Rectal smooth muscle tissue (tissue), 1 donor: ENCODE measurements around the gene FAM236B.
"Not testable (repeated sequence)": the region's sequence is repeated elsewhere in the genome, so short reads cannot be mapped to it uniquely, and the experiment has no call there.

ENCODE experiments used
- H3K27ac ChIP-seq: one replicate; pipeline ENCODE4 v1.7.0; 2013; ENCODE audit warnings: low read depth, low read length, inconsistent platforms
- H3K27me3 ChIP-seq: one replicate; pipeline ENCODE4 v1.7.0; 2013; ENCODE audit warnings: low read length; ENCODE audit not compliant: control insufficient read depth, insufficient read depth
- H3K36me3 ChIP-seq: one replicate; pipeline ENCODE4 v1.7.0; 2013; ENCODE audit warnings: low read length; ENCODE audit not compliant: control insufficient read depth, insufficient read depth
- H3K4me1 ChIP-seq: one replicate; pipeline ENCODE4 v1.7.0; 2013; ENCODE audit warnings: low read length; ENCODE audit not compliant: control insufficient read depth, insufficient read depth
- H3K4me3 ChIP-seq: one replicate; pipeline ENCODE4 v1.7.0; 2013; ENCODE audit warnings: low read length
- H3K9ac ChIP-seq: one replicate; pipeline ENCODE4 v1.7.0; 2013; ENCODE audit warnings: low read length

The FAM236B gene

DNA sequence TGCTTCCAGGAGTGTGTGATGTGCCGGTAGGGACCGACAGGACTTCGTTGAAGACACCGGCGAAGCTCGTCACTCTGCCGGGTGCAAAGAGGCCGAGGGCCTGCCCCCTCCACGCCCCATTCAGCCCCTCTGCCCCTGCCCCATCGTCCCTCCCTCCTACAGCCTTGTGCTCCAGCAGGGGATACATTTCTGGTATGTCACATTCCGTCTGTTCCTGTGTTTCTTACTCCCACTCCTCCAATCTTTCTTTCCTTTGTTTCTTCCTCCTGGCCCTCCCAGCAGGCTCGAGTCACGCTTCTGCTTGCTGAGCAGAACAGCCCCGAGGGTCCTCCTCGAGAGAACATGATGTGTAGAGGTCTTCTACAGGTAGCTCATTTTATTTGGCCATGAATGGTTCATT, at the start of gene FAM236B:
TSS of gene FAM236B (minus strand) at position 101 of the 400 bp plus-strand sequence. CDS start at position 1, 100 bp downstream.
- H3K9ac ChIP-seq, H3K4me1 ChIP-seq, H3K36me3 ChIP-seq, H3K27me3 ChIP-seq, H3K27ac ChIP-seq, H3K4me3 ChIP-seq: not testable (repeated sequence)

DNA sequence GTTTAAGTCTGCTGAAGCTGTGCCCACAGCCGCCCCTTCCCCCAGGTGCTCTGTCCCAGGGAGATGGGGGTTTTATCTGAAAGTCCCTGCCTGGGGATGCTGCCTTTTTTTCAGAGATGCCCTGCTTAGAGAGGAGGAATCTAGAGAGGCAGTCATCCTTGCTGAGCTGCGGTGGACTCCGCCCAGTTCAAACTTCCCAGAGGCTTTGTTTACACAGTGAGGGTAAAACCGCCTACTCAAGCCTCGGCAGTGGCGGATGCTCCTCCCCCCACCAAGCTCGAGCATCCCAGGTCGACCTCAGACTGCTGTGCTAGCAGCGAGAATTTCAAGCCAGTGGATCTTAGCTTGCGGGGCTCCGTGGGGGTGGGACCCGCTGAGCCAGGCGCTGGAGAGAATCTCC, 48.2 kb upstream of the FAM236B start:
- H3K4me3 ChIP-seq, H3K27ac ChIP-seq, H3K4me1 ChIP-seq, H3K9ac ChIP-seq, H3K36me3 ChIP-seq, H3K27me3 ChIP-seq: not testable (repeated sequence)

DNA sequence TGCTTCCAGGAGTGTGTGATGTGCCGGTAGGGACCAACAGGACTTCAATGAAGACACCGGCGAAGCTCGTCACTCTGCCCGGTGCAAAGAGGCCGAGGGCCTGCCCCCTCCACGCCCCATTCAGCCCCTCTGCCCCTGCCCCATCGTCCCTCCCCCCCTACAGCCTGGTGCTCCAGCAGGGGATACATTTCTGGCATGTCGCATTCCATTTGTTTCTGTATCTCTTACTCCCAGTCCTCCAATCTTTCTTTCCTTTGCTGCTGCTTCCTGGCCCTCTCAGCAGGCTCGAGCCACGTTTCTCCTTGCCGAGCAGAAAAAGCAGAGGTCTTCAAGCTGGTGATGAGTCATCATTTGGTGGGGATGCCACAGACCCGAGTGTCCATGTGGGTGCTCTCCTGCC, 25.6 kb upstream of the FAM236B start, which contains the start of gene FAM236D:
TSS of gene FAM236D (minus strand) at position 101 of the 400 bp plus-strand sequence. CDS start at position 1, 100 bp downstream.
- H3K4me3 ChIP-seq, H3K9ac ChIP-seq, H3K27ac ChIP-seq, H3K36me3 ChIP-seq, H3K4me1 ChIP-seq, H3K27me3 ChIP-seq: not testable (repeated sequence)

DNA sequence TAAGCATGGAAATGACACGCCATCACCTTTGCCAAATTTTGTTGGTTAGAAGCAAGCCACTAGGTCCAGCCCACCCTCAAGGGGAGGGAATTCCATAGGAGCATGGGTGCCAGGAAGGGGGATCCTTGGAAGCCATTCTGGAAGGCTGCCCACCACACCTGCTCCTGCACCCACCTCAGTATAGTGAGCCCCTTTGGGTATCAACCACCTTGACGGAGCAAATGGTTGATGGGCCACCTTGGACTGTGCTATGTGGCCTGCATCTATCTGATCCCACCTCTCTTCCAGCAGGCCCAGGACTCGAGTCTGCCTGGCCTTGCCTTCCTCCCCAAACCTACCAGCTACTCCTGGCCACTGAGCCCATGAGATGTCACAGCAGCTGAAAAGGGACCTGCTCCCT, 7.9 kb upstream of the FAM236B start:
- not testable (repeated sequence) for H3K27ac ChIP-seq, H3K4me3 ChIP-seq, H3K27me3 ChIP-seq, H3K9ac ChIP-seq, H3K4me1 ChIP-seq, H3K36me3 ChIP-seq

DNA sequence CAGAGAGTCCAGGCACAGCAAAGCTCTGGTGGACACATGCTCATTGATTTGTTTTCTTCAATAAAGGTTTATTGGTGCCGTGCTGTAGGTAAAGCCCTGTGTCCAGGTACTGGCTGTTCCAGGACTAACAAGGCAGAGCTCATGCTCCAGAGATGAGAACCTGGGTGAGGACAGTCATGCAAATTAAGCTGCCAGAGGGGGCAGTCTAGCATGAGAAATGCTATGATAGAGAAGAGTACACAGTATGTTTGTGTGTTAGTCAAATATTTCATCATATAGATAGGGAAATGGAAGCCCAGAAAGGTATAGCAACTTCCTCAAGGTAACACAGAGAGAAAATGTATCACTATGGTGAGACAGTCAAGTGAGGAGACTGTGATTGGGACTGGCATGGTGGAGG, 5.7 kb upstream of the FAM236B start:
- H3K27me3 ChIP-seq, H3K4me1 ChIP-seq, H3K27ac ChIP-seq, H3K9ac ChIP-seq, H3K36me3 ChIP-seq, H3K4me3 ChIP-seq: not testable (repeated sequence)

DNA sequence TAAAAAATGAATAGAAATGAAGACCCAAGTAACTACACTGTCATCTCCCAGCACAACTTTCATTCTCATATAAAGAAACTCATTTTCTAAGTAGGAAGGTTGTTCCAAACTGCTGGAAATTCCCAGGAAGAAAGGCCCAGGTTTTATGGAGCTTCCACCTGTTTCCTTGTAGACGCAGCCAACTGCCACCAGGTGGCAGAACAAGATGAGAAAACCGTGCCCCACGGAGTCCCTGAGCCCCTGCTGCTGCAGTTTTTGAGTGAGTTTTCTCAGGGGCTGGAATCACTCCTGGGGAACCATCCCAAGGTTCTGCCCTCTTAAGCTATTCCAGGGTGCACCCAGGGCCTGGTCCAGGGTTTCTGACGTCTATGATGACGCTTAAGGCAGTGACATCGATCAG, 1.5 kb upstream of the FAM236B start:
- not testable (repeated sequence) for H3K4me1 ChIP-seq, H3K27me3 ChIP-seq, H3K27ac ChIP-seq, H3K4me3 ChIP-seq, H3K36me3 ChIP-seq, H3K9ac ChIP-seq

DNA sequence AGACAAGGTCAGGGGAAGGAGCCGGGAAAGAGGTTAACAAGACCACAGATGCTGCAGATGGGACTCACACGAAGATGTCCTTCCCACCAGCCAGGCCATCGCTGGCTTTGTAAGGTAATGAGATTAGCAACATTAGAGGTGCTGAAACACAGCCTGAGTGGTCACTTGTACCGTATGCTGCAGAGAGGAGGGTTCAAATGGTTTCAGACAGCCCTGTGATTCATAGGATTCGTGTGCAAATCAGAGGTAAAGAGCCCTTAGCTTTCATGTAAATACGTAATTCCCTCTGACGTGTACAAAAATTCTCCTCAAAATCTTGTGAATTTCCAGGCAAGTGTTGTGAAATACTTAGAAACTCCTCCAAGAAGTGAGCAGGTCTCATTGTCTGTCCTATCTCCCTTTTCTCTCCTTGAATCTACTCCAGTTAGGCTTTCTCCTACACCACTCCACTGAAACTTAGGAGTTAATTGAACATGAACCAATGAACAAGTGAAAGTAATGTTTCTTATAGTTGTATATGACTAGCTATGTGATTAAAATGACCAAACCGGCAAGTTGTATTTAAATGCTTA, 991 bp upstream of the FAM236B start:
- not testable (repeated sequence) for H3K9ac ChIP-seq, H3K27me3 ChIP-seq, H3K4me3 ChIP-seq, H3K27ac ChIP-seq, H3K4me1 ChIP-seq, H3K36me3 ChIP-seq

DNA sequence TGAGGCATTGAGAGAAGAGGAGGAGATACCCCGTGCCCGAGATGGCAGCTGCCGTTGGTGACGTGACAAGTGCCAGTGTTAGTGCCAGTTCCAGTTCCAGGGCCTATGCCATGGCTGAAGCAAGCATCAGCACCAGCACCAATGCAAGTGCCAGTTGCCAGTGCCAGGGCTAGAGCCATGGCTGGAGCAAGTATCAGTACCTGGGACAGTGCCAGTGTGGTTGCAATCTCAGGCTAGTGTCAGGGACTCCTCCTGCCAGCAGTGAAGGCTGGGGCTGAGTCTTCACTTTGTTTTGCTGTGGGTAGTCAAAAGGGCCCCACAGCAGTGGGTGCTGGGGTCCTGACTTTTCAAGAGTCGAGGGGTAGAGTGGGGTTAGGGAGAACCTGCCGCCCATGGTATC, 4.3 kb downstream of the FAM236B start:
- H3K36me3 ChIP-seq, H3K4me3 ChIP-seq, H3K27me3 ChIP-seq, H3K27ac ChIP-seq, H3K4me1 ChIP-seq, H3K9ac ChIP-seq: not testable (repeated sequence)

DNA sequence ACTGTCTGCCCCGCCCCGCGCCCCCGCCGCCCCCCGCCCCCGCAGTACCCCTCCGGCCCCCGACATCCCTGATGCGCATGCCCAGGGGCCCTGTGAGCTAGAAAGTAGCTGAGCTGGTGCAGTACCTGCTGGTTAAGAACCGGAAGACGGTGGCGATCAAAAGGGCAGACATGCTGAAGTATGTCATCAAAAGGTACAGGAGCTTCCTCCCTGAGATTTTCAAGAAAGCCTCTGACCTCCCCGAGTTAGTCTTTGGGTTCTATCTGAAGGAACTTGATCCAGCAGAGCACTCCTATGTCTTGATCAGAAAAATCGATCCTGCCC, 5.0 kb downstream of the FAM236B start:
- not testable (repeated sequence) for H3K27ac ChIP-seq, H3K4me3 ChIP-seq, H3K36me3 ChIP-seq, H3K9ac ChIP-seq, H3K27me3 ChIP-seq, H3K4me1 ChIP-seq

DNA sequence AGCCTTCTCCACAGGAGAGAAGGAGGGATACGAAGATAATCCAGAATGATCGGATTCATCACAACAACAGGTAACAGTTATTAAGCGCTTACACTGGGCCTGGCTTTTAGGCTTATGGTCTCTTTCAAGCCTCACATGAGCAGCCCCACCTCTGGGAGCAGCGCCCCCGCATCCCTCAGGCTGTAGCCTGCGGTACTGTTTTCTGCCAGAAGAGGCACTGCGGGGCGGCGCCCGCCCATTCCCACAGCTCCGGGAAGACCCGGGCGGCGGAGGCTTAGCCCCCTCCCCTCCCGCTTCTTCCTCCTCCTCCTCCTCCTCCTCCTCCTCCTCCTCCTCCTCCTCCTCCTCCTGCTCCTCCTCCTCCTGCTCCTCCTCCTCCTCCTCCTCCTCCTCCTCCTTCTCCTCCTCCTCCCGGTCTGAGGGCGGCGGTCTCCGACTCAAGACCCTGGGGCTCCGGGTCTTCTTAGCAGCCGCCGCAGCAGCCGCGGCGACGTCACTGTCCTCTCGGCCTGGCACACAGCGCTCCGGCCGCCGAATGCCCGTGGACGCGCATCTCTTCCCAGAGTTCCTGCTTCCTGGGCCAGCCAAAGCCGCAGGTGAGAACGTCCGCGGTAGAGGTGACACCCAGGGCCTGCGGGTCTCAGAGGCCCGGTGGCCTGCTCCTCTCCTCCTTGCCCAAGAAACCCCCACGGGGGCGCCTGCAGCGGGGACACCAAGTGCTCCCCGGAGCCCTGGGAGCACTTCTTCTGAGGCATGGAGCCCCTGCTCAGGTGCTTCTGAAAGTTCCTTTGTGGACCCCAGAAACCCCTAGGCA, 5.6 kb downstream of the FAM236B start, which contains the start of gene DMRTC1B:
TSS of gene DMRTC1B (plus strand) at position 238 of the 814 bp plus-strand sequence. CDS start 68,246 bp downstream, outside the sequence.
- H3K9ac ChIP-seq, H3K36me3 ChIP-seq, H3K4me3 ChIP-seq, H3K27me3 ChIP-seq, H3K27ac ChIP-seq, H3K4me1 ChIP-seq: not testable (repeated sequence)

DNA sequence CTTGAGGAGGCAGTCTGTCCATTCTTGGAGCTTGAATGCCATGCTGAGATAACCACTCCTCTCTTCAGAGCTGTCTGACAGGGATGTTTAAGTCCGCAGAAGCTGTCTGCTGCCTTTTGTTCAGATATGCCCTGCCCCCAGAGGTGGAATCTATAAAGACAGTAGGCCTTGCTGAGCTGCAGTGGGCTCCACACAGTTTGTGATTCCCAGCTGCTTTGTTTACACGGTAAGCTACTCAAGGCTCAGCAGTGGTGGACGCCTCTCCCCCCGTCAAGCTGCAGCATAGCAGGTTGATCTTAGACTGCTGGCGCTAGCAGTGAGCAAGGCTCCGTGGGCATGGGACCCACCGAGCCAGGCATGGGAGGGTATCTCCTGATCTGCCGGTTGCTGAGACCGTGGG, 22.0 kb downstream of the FAM236B start:
- H3K27ac ChIP-seq, H3K4me3 ChIP-seq, H3K9ac ChIP-seq, H3K36me3 ChIP-seq, H3K27me3 ChIP-seq, H3K4me1 ChIP-seq: not testable (repeated sequence)

DNA sequence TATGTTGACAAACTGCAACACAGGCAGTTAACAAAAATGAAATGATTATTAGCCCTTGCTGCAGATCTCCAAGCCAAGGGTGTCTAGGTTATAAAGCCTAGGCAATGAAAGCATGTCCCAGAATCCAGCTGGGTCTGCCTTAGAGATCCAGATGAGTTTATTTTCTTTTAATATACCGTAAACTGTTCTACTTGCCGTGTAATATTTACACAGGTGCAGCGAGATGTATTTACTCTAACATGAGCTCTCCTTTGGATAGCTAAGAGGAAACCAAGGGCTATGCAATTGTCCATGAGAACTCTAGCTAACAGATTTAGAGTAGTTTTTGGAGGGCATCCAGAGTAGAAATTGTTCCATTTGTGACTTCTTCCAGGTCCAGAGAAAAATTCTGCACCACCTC, 33.9 kb downstream of the FAM236B start:
- H3K4me1 ChIP-seq, H3K4me3 ChIP-seq, H3K36me3 ChIP-seq, H3K27ac ChIP-seq, H3K27me3 ChIP-seq, H3K9ac ChIP-seq: not testable (repeated sequence)

DNA sequence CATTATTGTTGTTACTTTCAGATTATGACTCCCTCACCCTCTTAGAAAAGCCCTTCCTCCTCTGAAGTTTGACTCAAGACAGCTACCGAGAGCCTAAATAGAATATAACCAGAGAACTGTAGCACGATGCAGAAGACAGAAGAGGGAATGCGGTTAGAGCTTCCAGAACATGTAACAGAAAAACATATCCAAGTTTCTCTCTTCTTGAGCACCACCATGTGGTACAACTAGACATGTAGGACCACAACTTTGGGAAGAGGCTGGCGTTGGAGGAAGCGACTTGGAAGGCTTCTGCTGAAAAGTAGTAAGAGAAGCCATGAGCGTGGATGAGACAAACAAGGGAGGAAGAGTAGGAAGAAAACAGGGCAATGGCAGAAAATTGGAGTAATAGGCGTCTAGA, 36.9 kb downstream of the FAM236B start:
- H3K36me3 ChIP-seq, H3K27ac ChIP-seq, H3K9ac ChIP-seq, H3K27me3 ChIP-seq, H3K4me3 ChIP-seq, H3K4me1 ChIP-seq: not testable (repeated sequence)
